Neuronal stem cell (in vitro differentiated cells): ENCODE measurements around the gene ZFHX3.

ENCODE experiments used
- DNase-seq: peaks from one replicate; pipeline ENCODE4 v3.0.0-alpha.2; 2013; ENCODE audit warnings: low spot score
- H2AFZ ChIP-seq: one replicate; pipeline ENCODE4 v1.6.1; 2013; ENCODE audit warnings: mild to moderate bottlenecking, low read length, inconsistent platforms
- H2AK5ac ChIP-seq: 2 replicates; pipeline ENCODE4 v1.6.1; 2013; ENCODE audit warnings: low read depth, mild to moderate bottlenecking, inconsistent platforms, low read length, moderate library complexity, mixed read lengths
- H2BK120ac ChIP-seq: 2 replicates; pipeline ENCODE4 v1.6.1; 2013; ENCODE audit warnings: low read depth, mild to moderate bottlenecking, inconsistent platforms, low read length, moderate library complexity, mixed read lengths
- H2BK12ac ChIP-seq: one replicate; pipeline ENCODE4 v1.6.1; 2013; ENCODE audit warnings: low read length, inconsistent platforms
- H2BK15ac ChIP-seq: 2 replicates; pipeline ENCODE4 v1.6.1; 2013; ENCODE audit warnings: mild to moderate bottlenecking, low read length, inconsistent platforms, mixed read lengths
- H2BK5ac ChIP-seq: one replicate; pipeline ENCODE4 v1.6.1; 2013; ENCODE audit warnings: inconsistent platforms, mild to moderate bottlenecking, low read length, moderate library complexity
- H3K14ac ChIP-seq: one replicate; pipeline ENCODE4 v1.6.1; 2013; ENCODE audit warnings: low read length, inconsistent platforms
- H3K18ac ChIP-seq: 2 replicates; pipeline ENCODE4 v1.6.1; 2013; ENCODE audit warnings: low read length, inconsistent platforms
- H3K23ac ChIP-seq: 2 replicates; pipeline ENCODE4 v1.6.1; 2013; ENCODE audit warnings: low read depth, mild to moderate bottlenecking, mixed read lengths, low read length, inconsistent platforms; ENCODE audit not compliant: poor library complexity
- H3K27ac ChIP-seq: replicated peaks from 3 replicates; pipeline ENCODE4 v1.5.1; 2013; ENCODE audit warnings: low read length, inconsistent platforms
- H3K27me3 ChIP-seq, 3 experiments: 2 replicates each; pipeline ENCODE4 v1.6.1; 2013; ENCODE audit warnings: low read length in 3 of 3, mild to moderate bottlenecking in 2 of 3, inconsistent platforms in 1 of 3, low read depth in 1 of 3, mixed read lengths in 1 of 3, moderate library complexity in 1 of 3; ENCODE audit not compliant: control insufficient read depth in 3 of 3, insufficient read depth in 3 of 3
- H3K36me3 ChIP-seq, 2 donors: replicated peaks in 1 of 2; 2 replicates each; pipeline ENCODE4 v1.6.1; 2013; ENCODE audit warnings: low read length in 2 of 2; ENCODE audit not compliant: control insufficient read depth in 2 of 2, insufficient read depth in 2 of 2
- H3K4ac ChIP-seq: 2 replicates; pipeline ENCODE4 v1.6.1; 2013; ENCODE audit warnings: inconsistent platforms, mild to moderate bottlenecking, low read length, moderate library complexity
- H3K4me1 ChIP-seq, 2 donors: 1 replicate in 1 of 2; 2 replicates in 1 of 2; pipeline ENCODE4 v1.6.1; 2013; ENCODE audit warnings: low read length in 2 of 2, low read depth in 1 of 2; ENCODE audit not compliant: control insufficient read depth in 2 of 2, insufficient read depth in 1 of 2
- H3K4me2 ChIP-seq: one replicate; pipeline ENCODE4 v1.6.1; 2013; ENCODE audit warnings: mild to moderate bottlenecking, low read length, inconsistent platforms; ENCODE audit not compliant: insufficient read depth, poor library complexity, severe bottlenecking
- H3K4me3 ChIP-seq, 2 donors: 2 replicates each; pipeline ENCODE4 v1.5.1; 2013; ENCODE audit warnings: low read length in 2 of 2, mild to moderate bottlenecking in 2 of 2, inconsistent platforms in 1 of 2, moderate library complexity in 1 of 2
- H3K79me1 ChIP-seq: one replicate; pipeline ENCODE4 v1.6.1; 2013; ENCODE audit warnings: low read depth, mild to moderate bottlenecking, inconsistent platforms, low read length, moderate library complexity
- H3K9ac ChIP-seq: one replicate; pipeline ENCODE4 v1.6.1; 2013; ENCODE audit warnings: mild to moderate bottlenecking, low read depth, low read length, inconsistent platforms; ENCODE audit not compliant: poor library complexity
- H3K9me3 ChIP-seq, 2 donors: replicated peaks in 1 of 2; 2 replicates each; pipeline versions ENCODE3 to v1.6.1; 2013; ENCODE audit warnings: low read length in 2 of 2, mild to moderate bottlenecking in 2 of 2, inconsistent platforms in 1 of 2, low read depth in 1 of 2, mixed read lengths in 1 of 2, moderate library complexity in 1 of 2; ENCODE audit not compliant: control insufficient read depth in 2 of 2, insufficient read depth in 1 of 2
- H4K8ac ChIP-seq: one replicate; pipeline ENCODE4 v1.6.1; 2013; ENCODE audit warnings: low read depth, mild to moderate bottlenecking, inconsistent platforms, low read length, moderate library complexity
- H4K91ac ChIP-seq: one replicate; pipeline ENCODE4 v1.6.1; 2013; ENCODE audit warnings: low read length, low read depth, mild to moderate bottlenecking, inconsistent platforms; ENCODE audit not compliant: poor library complexity
- WGBS, 2 donors: extraction: QIAGEN DNeasy Blood & Tissue Kit; methylation state at CpG; one replicate each; pipeline ENCODE4 v1.1.7; 2013; ENCODE audit warnings: missing lambda C conversion rate in 2 of 2, mixed read lengths in 1 of 2; ENCODE audit not compliant: insufficient read length in 2 of 2, insufficient replicate concordance in 1 of 2; ENCODE audit errors: extremely low coverage in 2 of 2; 5-methylcytosine and 5-hydroxymethylcytosine counted together

Gene ZFHX3

DNA sequence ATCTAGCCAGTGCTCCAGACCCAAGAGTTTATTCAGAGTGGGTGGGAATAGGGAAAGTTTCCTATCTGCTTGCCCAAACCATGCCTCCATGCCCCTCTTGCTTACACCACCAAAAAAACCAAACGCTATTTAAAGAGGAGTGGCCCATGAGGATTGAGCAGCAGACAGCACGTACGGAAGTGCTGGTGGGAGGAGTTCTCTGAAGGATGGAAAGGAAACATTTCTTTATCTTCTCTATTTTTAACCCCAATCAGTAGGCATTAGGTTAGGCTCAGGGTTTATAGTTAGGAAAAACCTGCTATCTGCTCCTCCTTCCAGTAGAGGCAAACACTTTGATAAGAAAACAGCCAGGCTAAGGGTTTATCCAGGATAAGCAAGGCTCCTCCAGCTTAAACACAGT, 235.3 kb downstream of the ZFHX3 start:
- no peak overlapping the region for H3K14ac ChIP-seq
- no peak overlapping the region for H4K91ac ChIP-seq
- peaks cover 2 to 67% of the 10 kb centered on the region in 2 donors for H3K36me3 ChIP-seq
- peaks cover 0 to 2% of the 10 kb centered on the region in 2 donors for H3K9me3 ChIP-seq
- H3K27ac ChIP-seq = no peak overlapping the region
- no peak overlapping the region for H2BK12ac ChIP-seq
- no peaks in the 10 kb centered on the region for H3K79me1 ChIP-seq
- H4K8ac ChIP-seq = no peak overlapping the region
- no peak overlapping the region for H3K23ac ChIP-seq
- no peak overlapping the region for H3K9ac ChIP-seq
- no peak overlapping the region for H2AFZ ChIP-seq
- no peaks in the 10 kb centered on the region for H3K27me3 ChIP-seq
- no peak overlapping the region for H3K4ac ChIP-seq
- H2AK5ac ChIP-seq = no peak overlapping the region
- no peak overlapping the region for H2BK5ac ChIP-seq
- H3K18ac ChIP-seq = no peak overlapping the region
- no peak for DNase-seq
- no peak overlapping the region for H3K4me2 ChIP-seq
- H2BK120ac ChIP-seq = no peak overlapping the region
- H3K4me3 ChIP-seq = no peak overlapping the region
- WGBS, 2 donors = no CpG with 5 or more reads among the region's 3 CpGs
- H2BK15ac ChIP-seq = no peak overlapping the region
- H3K4me1 ChIP-seq = peaks cover 3 to 8% of the 10 kb centered on the region in 2 donors

DNA sequence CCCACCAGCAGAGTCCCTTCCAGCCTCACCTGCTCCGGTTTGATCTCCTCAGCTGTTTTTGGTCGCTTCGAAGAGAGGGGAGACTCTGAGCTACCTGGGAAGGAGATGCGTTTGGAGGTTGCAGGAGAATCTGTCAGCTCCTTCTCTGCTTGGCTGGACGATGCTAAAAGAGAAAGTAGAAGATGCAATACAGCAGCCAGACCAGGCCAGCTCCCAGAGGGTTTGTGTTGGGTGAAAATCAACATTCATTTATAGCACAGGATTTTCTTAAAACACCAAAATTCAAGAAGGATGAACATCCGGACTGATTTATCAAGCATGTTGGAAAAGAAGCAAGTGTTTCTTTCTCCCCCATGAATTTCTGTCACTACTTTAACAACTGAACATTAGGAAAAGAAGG, 236.1 kb downstream of the ZFHX3 start:
- DNase-seq = no peak
- no peak overlapping the region for H3K4me3 ChIP-seq
- H3K27me3 ChIP-seq = no peaks in the 10 kb centered on the region
- no peaks in the 10 kb centered on the region for H3K79me1 ChIP-seq
- peaks cover 2 to 69% of the 10 kb centered on the region in 2 donors for H3K36me3 ChIP-seq
- no peak overlapping the region for H3K18ac ChIP-seq
- no peak overlapping the region for H2AFZ ChIP-seq
- no peak overlapping the region for H3K14ac ChIP-seq
- H2BK12ac ChIP-seq = no peak overlapping the region
- no peak overlapping the region for H2BK15ac ChIP-seq
- no peak overlapping the region for H3K9ac ChIP-seq
- peaks cover 0 to 2% of the 10 kb centered on the region in 2 donors for H3K9me3 ChIP-seq
- H2BK5ac ChIP-seq = no peak overlapping the region
- H4K91ac ChIP-seq = no peak overlapping the region
- no peak overlapping the region for H3K27ac ChIP-seq
- no peak overlapping the region for H2BK120ac ChIP-seq
- H3K4me2 ChIP-seq = no peak overlapping the region
- no peak overlapping the region for H3K23ac ChIP-seq
- H2AK5ac ChIP-seq = no peak overlapping the region
- peaks cover 3 to 9% of the 10 kb centered on the region in 2 donors for H3K4me1 ChIP-seq
- H3K4ac ChIP-seq = no peak overlapping the region
- no CpG with 5 or more reads among the region's 6 CpGs for WGBS, 2 donors
- no peak overlapping the region for H4K8ac ChIP-seq

DNA sequence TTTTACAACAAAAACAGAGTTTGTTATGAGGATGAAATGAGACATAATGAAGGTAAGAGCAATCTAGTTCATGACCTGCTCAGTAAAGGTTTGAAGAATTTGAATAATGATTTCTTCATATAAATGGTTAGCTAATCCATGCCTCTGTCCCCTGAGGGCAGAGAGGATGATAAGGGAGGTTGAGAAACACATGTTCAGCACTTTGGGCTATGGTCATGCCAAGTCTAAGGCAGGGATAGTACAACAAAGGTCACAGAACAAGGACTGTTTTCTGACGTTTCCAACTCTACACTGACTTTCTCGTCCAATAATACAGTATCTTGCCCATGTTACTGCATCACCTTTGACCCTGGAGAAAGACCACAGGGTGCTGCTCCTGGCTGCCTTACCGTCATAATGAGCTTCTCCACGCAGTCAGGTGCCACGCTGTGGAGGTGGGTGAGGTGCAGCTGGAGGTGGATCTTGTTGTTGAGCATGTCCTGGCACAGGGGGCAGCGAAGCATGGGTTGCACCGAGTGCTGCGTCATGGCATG, 236.7 kb downstream of the ZFHX3 start:
- H3K4me2 ChIP-seq = no peak overlapping the region
- no peaks in the 10 kb centered on the region for H3K79me1 ChIP-seq
- H3K4ac ChIP-seq = no peak overlapping the region
- H4K8ac ChIP-seq = no peak overlapping the region
- H2BK120ac ChIP-seq = no peak overlapping the region
- H3K14ac ChIP-seq = no peak overlapping the region
- H3K27me3 ChIP-seq = no peaks in the 10 kb centered on the region
- peak overlapping the region; percentile 12 for H3K23ac ChIP-seq
- no peak overlapping the region for H2AK5ac ChIP-seq
- no peak overlapping the region for H2BK15ac ChIP-seq
- H3K36me3 ChIP-seq = peaks cover 2 to 69% of the 10 kb centered on the region in 2 donors
- no peak overlapping the region for H3K27ac ChIP-seq
- H2AFZ ChIP-seq = no peak overlapping the region
- peak overlapping the region in 1 of 2 donors; percentile 9 for H3K4me3 ChIP-seq
- no peak overlapping the region for H4K91ac ChIP-seq
- no peak overlapping the region for H2BK5ac ChIP-seq
- H3K9ac ChIP-seq = no peak overlapping the region
- peaks cover 0 to 2% of the 10 kb centered on the region in 2 donors for H3K9me3 ChIP-seq
- H3K4me1 ChIP-seq = peaks cover 3 to 9% of the 10 kb centered on the region in 2 donors
- peak overlapping the region; percentile 40 for H3K18ac ChIP-seq
- WGBS, 2 donors = no CpG with 5 or more reads among the region's 8 CpGs
- no peak for DNase-seq
- no peak overlapping the region for H2BK12ac ChIP-seq

DNA sequence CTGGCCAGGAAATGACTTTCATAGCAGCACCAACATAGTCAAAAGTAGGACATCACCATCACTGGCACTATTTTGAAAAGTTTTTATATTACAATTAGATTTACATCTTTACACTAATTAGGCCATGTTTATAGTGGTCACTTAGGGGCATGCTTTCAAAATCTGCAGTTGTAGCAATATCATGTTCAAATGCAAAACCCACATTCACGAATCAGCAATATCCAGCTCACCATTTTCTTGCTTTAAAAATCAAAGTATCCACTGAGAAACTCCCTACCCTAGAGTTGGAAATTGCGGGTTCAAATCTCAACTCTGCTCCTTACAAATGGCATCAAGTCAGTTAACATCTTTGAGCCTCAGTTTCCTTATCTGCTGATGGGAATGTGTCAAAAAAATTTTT, 237.4 kb downstream of the ZFHX3 start:
- no CpG with 5 or more reads among the region's 2 CpGs for WGBS, 2 donors
- H3K18ac ChIP-seq = no peak overlapping the region

More for the DNA sequence above, 237.4 kb downstream of the ZFHX3 start:
- no peak overlapping the region for H3K23ac ChIP-seq
- no peak overlapping the region for H2AK5ac ChIP-seq
- peaks cover 2 to 77% of the 10 kb centered on the region in 2 donors for H3K36me3 ChIP-seq
- no peak overlapping the region for H2BK120ac ChIP-seq
- H2BK12ac ChIP-seq = no peak overlapping the region
- H3K14ac ChIP-seq = no peak overlapping the region
- no peaks in the 10 kb centered on the region for H3K79me1 ChIP-seq
- no peak overlapping the region for H2BK5ac ChIP-seq
- H3K4me2 ChIP-seq = no peak overlapping the region
- H3K27me3 ChIP-seq = no peaks in the 10 kb centered on the region
- no peak overlapping the region for H2BK15ac ChIP-seq
- H3K27ac ChIP-seq = no peak overlapping the region
- peaks cover 0 to 2% of the 10 kb centered on the region in 2 donors for H3K9me3 ChIP-seq
- no peak for DNase-seq
- H3K4me3 ChIP-seq = no peak overlapping the region
- peaks cover 3 to 9% of the 10 kb centered on the region in 2 donors for H3K4me1 ChIP-seq
- no peak overlapping the region for H4K8ac ChIP-seq
- no peak overlapping the region for H3K4ac ChIP-seq
- H2AFZ ChIP-seq = no peak overlapping the region
- no peak overlapping the region for H3K9ac ChIP-seq
- no peak overlapping the region for H4K91ac ChIP-seq
